CD4-positive, CD25-positive, alpha-beta regulatory T cell (primary cell): ENCODE results near the gene PHF19. TPM values are rescaled to one million over a fixed set of nuclear protein-coding genes. Genes with fewer than 3 reads are reported as not detected.
A peak's percentile ranks its signal among the peaks of the same experiment; 100 is the strongest.

Source experiments
- ATAC-seq, 2 donors: fragments of 150-1000 bp; cut with Tn5 transposase; one replicate each; pipeline ENCODE4 v1.10.0; 2021; ENCODE audit warnings: low read depth in 2 of 2, moderate number of reproducible peaks in 2 of 2, moderate library complexity in 1 of 2
- DNase-seq, 3 donors: peaks; one replicate each; pipeline versions ENCODE4 v3.0.0 to v3.0.0-alpha.2; 2012 to 2022; ENCODE audit warnings: mixed read lengths in 1 of 3
- H3K27ac ChIP-seq: one replicate; pipeline ENCODE4 v1.7.0; 2013; ENCODE audit warnings: mild to moderate bottlenecking, low read length; ENCODE audit not compliant: insufficient read depth, poor library complexity, severe bottlenecking
- H3K27me3 ChIP-seq: one replicate; pipeline ENCODE4 v1.7.0; 2013; ENCODE audit warnings: low read length; ENCODE audit not compliant: control insufficient read depth, insufficient read depth
- H3K36me3 ChIP-seq: one replicate; pipeline ENCODE4 v1.7.0; 2013; ENCODE audit warnings: mild to moderate bottlenecking, low read length, moderate library complexity; ENCODE audit not compliant: control insufficient read depth, insufficient read depth
- H3K4me1 ChIP-seq: 2 replicates; pipeline ENCODE4 v1.7.0; 2013; ENCODE audit warnings: mild to moderate bottlenecking, low read length; ENCODE audit not compliant: insufficient read depth, control insufficient read depth, poor library complexity, severe bottlenecking
- H3K4me3 ChIP-seq: one replicate; pipeline ENCODE4 v1.7.0; 2013; ENCODE audit warnings: low read depth, mild to moderate bottlenecking, low read length, moderate library complexity
- H3K9me3 ChIP-seq, 2 experiments: 1 replicate in 1 of 2; 2 replicates in 1 of 2; pipeline ENCODE4 v1.7.0; 2013; ENCODE audit warnings: low read length in 2 of 2, mild to moderate bottlenecking in 1 of 2, moderate library complexity in 1 of 2; ENCODE audit not compliant: control insufficient read depth in 2 of 2
- H3K27ac Mint-ChIP-seq, 3 donors: one replicate each; pipeline ENCODE4 v1.8.0; 2020 to 2022; ENCODE audit warnings: mild to moderate bottlenecking in 3 of 3, mixed read lengths in 3 of 3, moderate library complexity in 2 of 3
- H3K27me3 Mint-ChIP-seq: one replicate; pipeline ENCODE4 v1.8.0; 2022; ENCODE audit warnings: mild to moderate bottlenecking, mixed read lengths
- H3K36me3 Mint-ChIP-seq: one replicate; pipeline ENCODE4 v1.8.0; 2020; ENCODE audit warnings: mixed read lengths
- H3K4me1 Mint-ChIP-seq, 4 donors: one replicate each; pipeline ENCODE4 v1.8.0; 2020 to 2022; ENCODE audit warnings: mixed read lengths in 4 of 4, mild to moderate bottlenecking in 1 of 4
- H3K4me3 Mint-ChIP-seq, 4 donors: one replicate each; pipeline ENCODE4 v1.8.0; 2020 to 2022; ENCODE audit warnings: mild to moderate bottlenecking in 4 of 4, mixed read lengths in 4 of 4, moderate library complexity in 3 of 4
- H3K9me3 Mint-ChIP-seq, 7 donors: one replicate each; pipeline ENCODE4 v1.8.0; 2020 to 2022; ENCODE audit warnings: mixed read lengths in 7 of 7, mild to moderate bottlenecking in 3 of 7, moderate library complexity in 2 of 7
- polyA plus RNA-seq, 4 donors: library from polyadenylated mRNA; unstranded; fragments of 300-500 nt; fragmentation: Illumina TruSeq; gene quantifications; one replicate each; pipeline ENCODE4 v1.2.3, GENCODE V29; 2021
- total RNA-seq: library from RNA; stranded (reverse); gene quantifications from one replicate; pipeline ENCODE4 v1.2.3, GENCODE V29; 2022

PHF19 gene
- total and polyA plus RNA-seq, 5 donors from 2014 or later, result 21.4 to 149 (median 40.0) TPM

GRCh38 chr9:120866651-120867050, 10.3 kb downstream of the PHF19 start:
- peaks cover 62% of the 10 kb centered on the region for H3K36me3 ChIP-seq
- H3K4me1 Mint-ChIP-seq, result peaks cover 0 to 27% (median 12%) of the 10 kb centered on the region in 4 donors
- H3K27me3 ChIP-seq, result no peaks in the 10 kb centered on the region
- H3K9me3 ChIP-seq, result no peaks in the 10 kb centered on the region
- ATAC-seq (no peak), DNase-seq (no peak)
- H3K4me1 ChIP-seq, result peaks cover 22% of the 10 kb centered on the region
- H3K27ac Mint-ChIP-seq, result no peak overlapping the region
- no peak overlapping the region for H3K27ac ChIP-seq
- H3K4me3 ChIP-seq, result no peak overlapping the region
- H3K27me3 Mint-ChIP-seq, result no peaks in the 10 kb centered on the region
- peaks cover 0 to 1% (median 0%) of the 10 kb centered on the region in 7 donors for H3K9me3 Mint-ChIP-seq
- peaks cover 30% of the 10 kb centered on the region for H3K36me3 Mint-ChIP-seq
- no peak overlapping the region for H3K4me3 Mint-ChIP-seq

GRCh38 chr9:120865809-120866208, 11.2 kb downstream of the PHF19 start:
- no peak overlapping the region for H3K27ac ChIP-seq
- no peaks in the 10 kb centered on the region for H3K27me3 ChIP-seq
- H3K27ac Mint-ChIP-seq, result peak overlapping the region in 2 of 3 donors; percentile 48 to 56
- H3K4me3 Mint-ChIP-seq, result peak overlapping the region in 1 of 4 donors; percentile 47
- no peaks in the 10 kb centered on the region for H3K9me3 ChIP-seq
- peaks cover 0 to 1% (median 0%) of the 10 kb centered on the region in 7 donors for H3K9me3 Mint-ChIP-seq
- ATAC-seq (no peak), DNase-seq (no peak)
- H3K4me1 ChIP-seq, result peaks cover 22% of the 10 kb centered on the region
- no peak overlapping the region for H3K4me3 ChIP-seq
- no peaks in the 10 kb centered on the region for H3K27me3 Mint-ChIP-seq
- peaks cover 0 to 20% (median 10%) of the 10 kb centered on the region in 4 donors for H3K4me1 Mint-ChIP-seq
- peaks cover 66% of the 10 kb centered on the region for H3K36me3 ChIP-seq
- H3K36me3 Mint-ChIP-seq, result peaks cover 28% of the 10 kb centered on the region

GRCh38 chr9:120865176-120865575, 11.8 kb downstream of the PHF19 start:
- H3K4me1 Mint-ChIP-seq, result peaks cover 0 to 17% (median 10%) of the 10 kb centered on the region in 4 donors
- ATAC-seq (no peak), DNase-seq (no peak)
- no peak overlapping the region for H3K27ac Mint-ChIP-seq
- peaks cover 35% of the 10 kb centered on the region for H3K36me3 Mint-ChIP-seq
- peaks cover 67% of the 10 kb centered on the region for H3K36me3 ChIP-seq
- no peaks in the 10 kb centered on the region for H3K27me3 Mint-ChIP-seq
- peaks cover 19% of the 10 kb centered on the region for H3K4me1 ChIP-seq
- no peak overlapping the region for H3K27ac ChIP-seq
- H3K27me3 ChIP-seq, result no peaks in the 10 kb centered on the region
- no peak overlapping the region for H3K4me3 Mint-ChIP-seq
- no peak overlapping the region for H3K4me3 ChIP-seq
- no peaks in the 10 kb centered on the region for H3K9me3 ChIP-seq
- peaks cover 0 to 1% (median 0%) of the 10 kb centered on the region in 7 donors for H3K9me3 Mint-ChIP-seq

GRCh38 chr9:120864719-120865118, 12.3 kb downstream of the PHF19 start:
- peaks cover 36% of the 10 kb centered on the region for H3K36me3 Mint-ChIP-seq
- peaks cover 0 to 14% (median 10%) of the 10 kb centered on the region in 4 donors for H3K4me1 Mint-ChIP-seq
- Histone ChIP-seq H3K27me3 (no peaks in the 10 kb centered on the region), H3K4me3 (no peak overlapping the region), H3K27ac (no peak overlapping the region), H3K36me3 (peaks cover 69% of the 10 kb centered on the region), H3K4me1 (peaks cover 14% of the 10 kb centered on the region), H3K9me3 (no peaks in the 10 kb centered on the region)
- H3K27me3 Mint-ChIP-seq, result no peaks in the 10 kb centered on the region
- no peak for DNase-seq
- peaks cover 0 to 1% (median 0%) of the 10 kb centered on the region in 7 donors for H3K9me3 Mint-ChIP-seq
- no peak for ATAC-seq
- no peak overlapping the region for H3K4me3 Mint-ChIP-seq
- no peak overlapping the region for H3K27ac Mint-ChIP-seq

- Mint-ChIP-seq H3K4me3 (no peak overlapping the region), H3K27me3 (no peaks in the 10 kb centered on the region), H3K9me3 (peaks cover 0 to 1% (median 0%) of the 10 kb centered on the region in 7 donors), H3K27ac (peak overlapping the region in 1 of 3 donors; percentile 65), H3K4me1 (peaks cover 0 to 9% (median 8%) of the 10 kb centered on the region in 4 donors), H3K36me3 (peaks cover 37% of the 10 kb centered on the region)
- peaks cover 76% of the 10 kb centered on the region for H3K36me3 ChIP-seq
- H3K9me3 ChIP-seq, result no peaks in the 10 kb centered on the region
- no peak overlapping the region for H3K27ac ChIP-seq
- no peak for DNase-seq
- ATAC-seq, result no peak
- H3K4me3 ChIP-seq, result no peak overlapping the region
- peaks cover 7% of the 10 kb centered on the region for H3K4me1 ChIP-seq
- H3K27me3 ChIP-seq, result no peaks in the 10 kb centered on the region
These were observed 13.2 kb downstream of the PHF19 start for GRCh38 chr9:120863833-120864232.

GRCh38 chr9:120862452-120862851, 14.5 kb downstream of the PHF19 start:
- H3K4me1 Mint-ChIP-seq, result peaks cover 0 to 6% (median 1%) of the 10 kb centered on the region in 4 donors
- H3K4me3 Mint-ChIP-seq, result no peak overlapping the region
- H3K9me3 Mint-ChIP-seq, result peaks cover 0 to 1% (median 0%) of the 10 kb centered on the region in 7 donors
- Histone ChIP-seq H3K36me3 (peaks cover 90% of the 10 kb centered on the region), H3K4me3 (no peak overlapping the region), H3K27ac (no peak overlapping the region), H3K4me1 (no peaks in the 10 kb centered on the region), H3K9me3 (no peaks in the 10 kb centered on the region), H3K27me3 (no peaks in the 10 kb centered on the region)
- H3K27me3 Mint-ChIP-seq, result no peaks in the 10 kb centered on the region
- DNase-seq, result no peak
- no peak overlapping the region for H3K27ac Mint-ChIP-seq
- peaks cover 43% of the 10 kb centered on the region for H3K36me3 Mint-ChIP-seq
- no peak for ATAC-seq

GRCh38 chr9:120861935-120862334, 15.1 kb downstream of the PHF19 start:
- no peak overlapping the region for H3K4me3 Mint-ChIP-seq
- Histone ChIP-seq H3K27me3 (no peaks in the 10 kb centered on the region), H3K4me1 (no peaks in the 10 kb centered on the region), H3K4me3 (no peak overlapping the region), H3K36me3 (peaks cover 89% of the 10 kb centered on the region), H3K27ac (no peak overlapping the region), H3K9me3 (no peaks in the 10 kb centered on the region)
- H3K27me3 Mint-ChIP-seq, result no peaks in the 10 kb centered on the region
- H3K9me3 Mint-ChIP-seq, result peaks cover 0 to 1% (median 0%) of the 10 kb centered on the region in 7 donors
- no peak for ATAC-seq
- peaks cover 0 to 6% (median 1%) of the 10 kb centered on the region in 4 donors for H3K4me1 Mint-ChIP-seq
- H3K27ac Mint-ChIP-seq, result peak overlapping the region in 1 of 3 donors; percentile 46
- H3K36me3 Mint-ChIP-seq, result peaks cover 46% of the 10 kb centered on the region
- DNase-seq, result no peak

GRCh38 chr9:120860083-120860482, 16.9 kb downstream of the PHF19 start:
- Mint-ChIP-seq H3K9me3 (peaks cover 0 to 1% (median 0%) of the 10 kb centered on the region in 7 donors), H3K4me1 (peaks cover 0 to 8% (median 4%) of the 10 kb centered on the region in 4 donors), H3K4me3 (no peak overlapping the region), H3K36me3 (peaks cover 42% of the 10 kb centered on the region), H3K27ac (peak overlapping the region in 1 of 3 donors; percentile 62), H3K27me3 (no peaks in the 10 kb centered on the region)
- no peaks in the 10 kb centered on the region for H3K9me3 ChIP-seq
- DNase-seq (no peak), ATAC-seq (no peak)
- H3K4me3 ChIP-seq, result no peak overlapping the region
- H3K36me3 ChIP-seq, result peaks cover 75% of the 10 kb centered on the region
- H3K4me1 ChIP-seq, result no peaks in the 10 kb centered on the region
- H3K27ac ChIP-seq, result no peak overlapping the region
- H3K27me3 ChIP-seq, result no peaks in the 10 kb centered on the region
